Measurements from ENCODE around the gene HNRNPLL.

GRCh38 chr2:38524580-38524979 is 78.1 kb downstream of the HNRNPLL start:
- TF ChIP-seq CTCF (conservative IDR thresholded peaks at IDR 0.05; ENCODE audit: low read length) (no peak), EZH2phosphoT487 (IDR thresholded peaks at IDR 0.05; ENCODE audit: borderline replicate concordance, low read depth, low read length) (no peak)
